Mucosa of descending colon (tissue), 3 donors: ENCODE data around the gene PTGDS. TPM values are rescaled to one million over a fixed set of nuclear protein-coding genes. Genes with fewer than 3 reads are reported as not detected.
"Not testable (repeated sequence)": the region's sequence is repeated elsewhere in the genome, so short reads cannot be mapped to it uniquely, and the experiment has no call there.

ENCODE experiments used
- ATAC-seq: fragments of 200-7000 bp; cut with Tn5 transposase; one replicate; pipeline ENCODE4 v1.9.1; 2020; ENCODE audit warnings: mild to moderate bottlenecking, moderate library complexity
- DNase-seq, 3 donors: peaks; one replicate each; pipeline ENCODE4 v3.0.0-alpha.2; 2020
- H3K36me3 ChIP-seq: fragments of 200-600 bp; one replicate; pipeline ENCODE4 v1.8.0; 2021; ENCODE audit warnings: low read depth, mild to moderate bottlenecking
- H3K4me1 ChIP-seq: fragments of 200-600 bp; one replicate; pipeline ENCODE4 v1.8.0; 2021; ENCODE audit warnings: low read depth, mild to moderate bottlenecking
- H3K4me3 ChIP-seq: fragments of 200-600 bp; one replicate; pipeline ENCODE4 v1.8.0; 2021; ENCODE audit warnings: mild to moderate bottlenecking
- H3K9me3 ChIP-seq: fragments of 200-600 bp; one replicate; pipeline ENCODE4 v1.8.0; 2021; ENCODE audit warnings: mild to moderate bottlenecking
- CTCF ChIP-seq: fragments of 200-600 bp; IDR thresholded peaks from one replicate; pipeline ENCODE4 v1.8.0; 2022; ENCODE audit warnings: antibody characterized with exemption, mild to moderate bottlenecking
- intact Hi-C, 2 donors: fragments of 100-400 bp; cut with DNase I in 1 of 2; cut with micrococcal nuclease in 1 of 2; formaldehyde crosslinking; loops; one replicate each; pipeline versions ENCODE4 v1.11.0 to v1.11.1; 2022; cut with DNase I, micrococcal nuclease
- total RNA-seq, 3 donors: library from RNA; stranded (reverse); fragmentation: NEBNext Ultra II Directional in 2 of 3; extraction: Animal tissue kit (Norgen Biotek cat#: 25700) in 2 of 3; gene quantifications; one replicate each; pipeline versions ENCODE4 v1.2.1 to v1.2.4, GENCODE V29; 2021 to 2023
- donor health status: DM: no; HTN: no; CAD: no; lungs with moderate emphysema.
- donor health status: DM: no; HTN: no; CAD: no.
- donor health status: DM: no; HTN: yes; CAD: no.

Gene PTGDS
- total RNA-seq, 3 donors from 2014 or later: 2.5 to 45.4 (median 16.1) TPM

- H3K4me1 ChIP-seq: peaks cover 44% of the 10 kb centered on the region
- ATAC-seq: no peak
- intact Hi-C loops: no loop called here
- H3K9me3 ChIP-seq: no peaks in the 10 kb centered on the region
- DNase-seq: no peak
- no peak for TF ChIP-seq CTCF
- no peaks in the 10 kb centered on the region for H3K36me3 ChIP-seq
- no peak overlapping the region for H3K4me3 ChIP-seq
Observed at GRCh38 chr9:136997371-136997770, 20.1 kb downstream of the PTGDS start.

- Histone ChIP-seq H3K9me3 (no peaks in the 10 kb centered on the region), H3K4me3 (no peak overlapping the region), H3K36me3 (no peaks in the 10 kb centered on the region), H3K4me1 (peaks cover 42% of the 10 kb centered on the region)
- intact Hi-C loops: no loop called here
- no peak for TF ChIP-seq CTCF
- no peak for ATAC-seq
- DNase-seq: peak in 2 of 3 donors; percentile 39 to 58
Observed at GRCh38 chr9:136997830-136998234, 20.5 kb downstream of the PTGDS start.

GRCh38 chr9:137000177-137000930 is 23.1 kb downstream of the PTGDS start:
- Histone ChIP-seq H3K4me1 (peaks cover 22% of the 10 kb centered on the region), H3K4me3 (no peak overlapping the region), H3K9me3 (peaks cover 5% of the 10 kb centered on the region), H3K36me3 (no peaks in the 10 kb centered on the region)
- DNase-seq: no peak
- intact Hi-C loops: no loop called here
- TF ChIP-seq CTCF: no peak
- ATAC-seq: peak; percentile 22

- ATAC-seq: no peak
- Histone ChIP-seq H3K4me1 (peaks cover 5% of the 10 kb centered on the region), H3K36me3 (no peaks in the 10 kb centered on the region), H3K4me3 (no peak overlapping the region), H3K9me3 (peaks cover 5% of the 10 kb centered on the region)
- no peak for DNase-seq
- TF ChIP-seq CTCF: no peak
- intact Hi-C loops: no loop called here
Observed at GRCh38 chr9:137001857-137002645, 24.7 kb downstream of the PTGDS start.

- DNase-seq (no peak), ATAC-seq (no peak)
- no peak for TF ChIP-seq CTCF
- Histone ChIP-seq H3K4me1 (peaks cover 2% of the 10 kb centered on the region), H3K4me3 (no peak overlapping the region), H3K9me3 (peaks cover 5% of the 10 kb centered on the region), H3K36me3 (no peaks in the 10 kb centered on the region)
- intact Hi-C loops: no loop called here
Observed at GRCh38 chr9:137002646-137003041, 25.3 kb downstream of the PTGDS start.

GRCh38 chr9:137004285-137004684 is 27.0 kb downstream of the PTGDS start:
- H3K4me3 ChIP-seq, H3K36me3 ChIP-seq, H3K9me3 ChIP-seq, ATAC-seq, H3K4me1 ChIP-seq, intact Hi-C loops: not testable (repeated sequence)
- peak in 1 of 3 donors; percentile 60 for DNase-seq
